Urinary bladder (tissue), 4 donors: ENCODE measurements around the gene E2F1. TPM values are rescaled to one million over a fixed set of nuclear protein-coding genes. Genes with fewer than 3 reads are reported as not detected.
"Not testable (repeated sequence)": the region's sequence is repeated elsewhere in the genome, so short reads cannot be mapped to it uniquely, and the experiment has no call there.

Experiments
- DNase-seq: peaks from one replicate; pipeline ENCODE4 v3.0.0-alpha.2; 2015; ENCODE audit errors: extremely low spot score
- H3K27ac ChIP-seq: one replicate; pipeline ENCODE4 v1.5.1; 2013; ENCODE audit warnings: low read depth, mild to moderate bottlenecking, moderate library complexity
- H3K36me3 ChIP-seq: one replicate; pipeline ENCODE4 v1.6.1; 2013; ENCODE audit warnings: mild to moderate bottlenecking, moderate library complexity; ENCODE audit not compliant: insufficient read depth
- H3K4me1 ChIP-seq: one replicate; pipeline ENCODE4 v1.6.1; 2013; ENCODE audit warnings: mild to moderate bottlenecking, moderate library complexity; ENCODE audit not compliant: insufficient read depth
- H3K4me3 ChIP-seq: one replicate; pipeline ENCODE4 v1.5.1; 2013; ENCODE audit warnings: low read depth, low read length
- WGBS: extraction: QIAGEN DNeasy Blood & Tissue Kit; methylation state at CpG from one replicate; pipeline ENCODE4 v1.1.7; 2013; 5-methylcytosine and 5-hydroxymethylcytosine counted together
- polyA plus RNA-seq: library from polyadenylated mRNA; stranded (reverse); fragments of 200-250 nt; gene quantifications from one replicate; pipeline ENCODE4 v1.2.3, GENCODE V29; 2013
- total RNA-seq: library from RNA; depleted of rRNA; stranded (reverse); fragments of >200 nt; gene quantifications from one replicate; pipeline ENCODE4 v1.2.3, GENCODE V29; 2014
- donor health status: healthy with polysubstance abuse.
- donor health status: healthy.

The E2F1 gene
- total and polyA plus RNA-seq, 2 donors = 3.5 to 6.6 TPM

GRCh38 chr20:33648396-33649004 is 37.7 kb downstream of the E2F1 start:
- 73% methylated on average over 14 of the region's 14 CpGs for whole genome bisulfite sequencing
- no peaks in the 10 kb centered on the region for H3K36me3 ChIP-seq
- H3K4me1 ChIP-seq = no peaks in the 10 kb centered on the region
- H3K27ac ChIP-seq = no peak overlapping the region
- DNase-seq = no peak
- no peak overlapping the region for H3K4me3 ChIP-seq

- Histone ChIP-seq H3K27ac (no peak overlapping the region), H3K4me1 (no peaks in the 10 kb centered on the region), H3K36me3 (no peaks in the 10 kb centered on the region), H3K4me3 (no peak overlapping the region)
- DNase-seq = no peak
- 76% methylated on average over 11 of the region's 11 CpGs for WGBS
Measured at GRCh38 chr20:33647603-33648395, 38.4 kb downstream of the E2F1 start.

GRCh38 chr20:33646959-33647602 is 39.1 kb downstream of the E2F1 start:
- not testable (repeated sequence) for H3K4me3 ChIP-seq, H3K36me3 ChIP-seq, H3K4me1 ChIP-seq, H3K27ac ChIP-seq, DNase-seq
- 79% methylated on average over 14 of the region's 14 CpGs for WGBS

- Histone ChIP-seq H3K27ac (no peak overlapping the region), H3K36me3 (no peaks in the 10 kb centered on the region), H3K4me3 (no peak overlapping the region), H3K4me1 (no peaks in the 10 kb centered on the region)
- 91% methylated on average over 5 of the region's 5 CpGs for WGBS
- DNase-seq = no peak
Measured at GRCh38 chr20:33646191-33646590, 40.0 kb downstream of the E2F1 start.

- H3K4me3 ChIP-seq = no peak overlapping the region
- H3K36me3 ChIP-seq = no peaks in the 10 kb centered on the region
- 86% methylated on average over 2 of the region's 2 CpGs for WGBS
Measured at GRCh38 chr20:33645396-33645795, 40.8 kb downstream of the E2F1 start.

GRCh38 chr20:33645072-33645358 is 41.2 kb downstream of the E2F1 start:
- WGBS = 57% methylated on average over 4 of the region's 4 CpGs
- DNase-seq = no peak
- H3K4me1 ChIP-seq = no peaks in the 10 kb centered on the region
- H3K4me3 ChIP-seq = no peak overlapping the region
- no peak overlapping the region for H3K27ac ChIP-seq
- H3K36me3 ChIP-seq = no peaks in the 10 kb centered on the region

More at GRCh38 chr20:33645396-33645795, 40.8 kb downstream of the E2F1 start:
- no peak for DNase-seq
- Histone ChIP-seq H3K27ac (no peak overlapping the region), H3K4me1 (no peaks in the 10 kb centered on the region)

GRCh38 chr20:33644313-33645071 is 41.7 kb downstream of the E2F1 start:
- Histone ChIP-seq H3K36me3 (no peaks in the 10 kb centered on the region), H3K4me3 (no peak overlapping the region)

GRCh38 chr20:33640287-33640686 is 45.9 kb downstream of the E2F1 start:
- H3K36me3 ChIP-seq = peaks cover 5% of the 10 kb centered on the region
- 84% methylated on average over 13 of the region's 13 CpGs for WGBS

More at GRCh38 chr20:33644313-33645071, 41.7 kb downstream of the E2F1 start:
- WGBS = 85% methylated on average over 28 of the region's 28 CpGs
- no peak for DNase-seq
- no peak overlapping the region for H3K27ac ChIP-seq
- no peaks in the 10 kb centered on the region for H3K4me1 ChIP-seq

GRCh38 chr20:33636776-33637175 is 49.4 kb downstream of the E2F1 start:
- peaks cover 7% of the 10 kb centered on the region for H3K36me3 ChIP-seq
- H3K4me1 ChIP-seq = no peaks in the 10 kb centered on the region
- 92% methylated on average over 1 of the region's 1 CpG for WGBS
- no peak overlapping the region for H3K4me3 ChIP-seq
- no peak overlapping the region for H3K27ac ChIP-seq
- no peak for DNase-seq

More at GRCh38 chr20:33640287-33640686, 45.9 kb downstream of the E2F1 start:
- no peak for DNase-seq
- Histone ChIP-seq H3K27ac (no peak overlapping the region), H3K4me3 (no peak overlapping the region), H3K4me1 (no peaks in the 10 kb centered on the region)

- Histone ChIP-seq H3K36me3 (peaks cover 7% of the 10 kb centered on the region), H3K4me3 (no peak overlapping the region), H3K27ac (no peak overlapping the region), H3K4me1 (no peaks in the 10 kb centered on the region)
- WGBS = 100% methylated on average over 3 of the region's 3 CpGs
- no peak for DNase-seq
Measured at GRCh38 chr20:33635341-33635740, 50.8 kb downstream of the E2F1 start.

- H3K4me3 ChIP-seq, H3K27ac ChIP-seq, H3K4me1 ChIP-seq, DNase-seq: not testable (repeated sequence)
- peaks cover 10% of the 10 kb centered on the region for H3K36me3 ChIP-seq
- 85% methylated on average over 4 of the region's 4 CpGs for WGBS
Measured at GRCh38 chr20:33631910-33632309, 54.3 kb downstream of the E2F1 start.

- Histone ChIP-seq H3K4me3 (no peak overlapping the region), H3K27ac (no peak overlapping the region), H3K36me3 (peaks cover 9% of the 10 kb centered on the region), H3K4me1 (no peaks in the 10 kb centered on the region)
- no peak for DNase-seq
- WGBS = 91% methylated on average over 4 of the region's 4 CpGs
Measured at GRCh38 chr20:33630507-33630906, 55.7 kb downstream of the E2F1 start.

GRCh38 chr20:33629979-33630378 is 56.2 kb downstream of the E2F1 start:
- no peak for DNase-seq
- Histone ChIP-seq H3K36me3 (peaks cover 7% of the 10 kb centered on the region), H3K4me1 (no peaks in the 10 kb centered on the region), H3K27ac (no peak overlapping the region), H3K4me3 (no peak overlapping the region)
- 92% methylated on average over 5 of the region's 5 CpGs for WGBS
